GM23338 (cell line): ENCODE results near the gene ZFHX2. TPM values are rescaled to one million over a fixed set of nuclear protein-coding genes. Genes with fewer than 3 reads are reported as not detected.
A peak's percentile ranks its signal among the peaks of the same experiment; 100 is the strongest.

Source experiments
- ATAC-seq: fragments of 200-7000 bp; cut with Tn5 transposase; 3 replicates; pipeline ENCODE4 v1.9.1; 2020
- DNase-seq: peaks from one replicate; pipeline ENCODE4 v3.0.0-alpha.2; 2015; ENCODE audit warnings: low spot score
- H2AFZ ChIP-seq: fragments of 200-600 bp; sonication (generic); 2 replicates; pipeline ENCODE4 v1.8.0; 2016; ENCODE audit warnings: antibody characterized with exemption, mild to moderate bottlenecking, moderate library complexity
- H3F3A ChIP-seq: fragments of 200-600 bp; sonication (generic); replicated peaks from 2 replicates; pipeline ENCODE4 v1.8.0; 2017; ENCODE audit warnings: antibody characterized with exemption, mixed run types, low read depth
- H3K27ac ChIP-seq: fragments of 200-600 bp; sonication (generic); 2 replicates; pipeline ENCODE4 v1.6.1; 2016; ENCODE audit warnings: low read depth
- H3K27me3 ChIP-seq: fragments of 200-600 bp; sonication (generic); 2 replicates; pipeline ENCODE4 v1.8.0; 2016; ENCODE audit warnings: mild to moderate bottlenecking, mixed run types, moderate library complexity; ENCODE audit not compliant: insufficient read depth
- H3K36me3 ChIP-seq: fragments of 200-600 bp; sonication (generic); 2 replicates; pipeline ENCODE4 v1.8.0; 2016; ENCODE audit warnings: mild to moderate bottlenecking; ENCODE audit not compliant: insufficient read depth
- H3K4me1 ChIP-seq: fragments of 200-600 bp; sonication (generic); 2 replicates; pipeline ENCODE4 v1.8.0; 2016; ENCODE audit warnings: mild to moderate bottlenecking, moderate library complexity; ENCODE audit not compliant: insufficient read depth
- H3K4me2 ChIP-seq: fragments of 200-600 bp; sonication (generic); 2 replicates; pipeline ENCODE4 v1.7.1; 2017; ENCODE audit warnings: mixed run types
- H3K4me3 ChIP-seq: fragments of 200-600 bp; sonication (generic); 2 replicates; pipeline ENCODE4 v1.6.1; 2016; ENCODE audit warnings: mixed run types
- H3K79me2 ChIP-seq: fragments of 200-600 bp; sonication (generic); replicated peaks from 2 replicates; pipeline ENCODE4 v1.8.0; 2017; ENCODE audit warnings: mild to moderate bottlenecking; ENCODE audit not compliant: insufficient read depth
- H3K9me2 ChIP-seq: fragments of 200-600 bp; sonication (generic); 2 replicates; pipeline ENCODE4 v1.8.0; 2017; ENCODE audit not compliant: insufficient read depth
- H4K20me1 ChIP-seq: fragments of 200-600 bp; sonication (generic); replicated peaks from 2 replicates; pipeline ENCODE4 v1.8.0; 2017; ENCODE audit warnings: mild to moderate bottlenecking; ENCODE audit not compliant: insufficient read depth
- H3K27ac Mint-ChIP-seq: 2 replicates; pipeline ENCODE4 v1.8.0; 2020; ENCODE audit warnings: inconsistent platforms, mild to moderate bottlenecking, moderate library complexity, mixed read lengths
- H3K27me3 Mint-ChIP-seq: 3 replicates; pipeline ENCODE4 v1.8.0; 2022; ENCODE audit warnings: low read depth, mild to moderate bottlenecking, moderate library complexity, mixed read lengths, inconsistent platforms; ENCODE audit not compliant: insufficient read depth, poor library complexity
- H3K36me3 Mint-ChIP-seq: 3 replicates; pipeline ENCODE4 v1.8.0; 2021; ENCODE audit warnings: low read depth, mild to moderate bottlenecking, inconsistent platforms, moderate library complexity, mixed read lengths
- H3K4me1 Mint-ChIP-seq: 3 replicates; pipeline ENCODE4 v1.8.0; 2020; ENCODE audit warnings: mild to moderate bottlenecking, inconsistent platforms, mixed read lengths
- H3K4me3 Mint-ChIP-seq: 3 replicates; pipeline ENCODE4 v1.8.0; 2021; ENCODE audit warnings: moderate library complexity, mild to moderate bottlenecking, inconsistent platforms, mixed read lengths
- H3K9me3 Mint-ChIP-seq: 3 replicates; pipeline ENCODE4 v1.8.0; 2020; ENCODE audit warnings: moderate library complexity, mild to moderate bottlenecking, inconsistent platforms, mixed read lengths
- CREB1 ChIP-seq: fragments of 250-450 bp; sonication (Bioruptor Pico); IDR thresholded peaks from 2 replicates; pipeline ENCODE4 v1.5.0; 2020; ENCODE audit warnings: low read depth, mild to moderate bottlenecking, moderate library complexity
- CTCF ChIP-seq, 2 experiments: fragments of 200-600 bp in 1 of 2; sonication (generic) in 1 of 2; conservative IDR thresholded peaks; 2 replicates each; pipeline versions ENCODE4 v1.5.1 to v1.6.1; 2016 to 2017; ENCODE audit warnings: antibody characterized with exemption in 2 of 2, low read depth in 2 of 2, mild to moderate bottlenecking in 2 of 2, moderate library complexity in 1 of 2
- ETS1 ChIP-seq: IDR thresholded peaks from 2 replicates; pipeline ENCODE4 v1.6.1; 2016; ENCODE audit warnings: antibody characterized with exemption
- EZH2 ChIP-seq: fragments of 200-600 bp; sonication (generic); IDR thresholded peaks from one replicate; pipeline ENCODE4 v1.8.0; 2017; ENCODE audit warnings: antibody characterized with exemption, mild to moderate bottlenecking, low read depth; ENCODE audit not compliant: unreplicated experiment
- EZH2phosphoT487 ChIP-seq: fragments of 200-600 bp; sonication (generic); IDR thresholded peaks from one replicate; pipeline ENCODE4 v1.8.1; 2018; ENCODE audit warnings: antibody characterized with exemption; ENCODE audit not compliant: unreplicated experiment
- JUNB ChIP-seq: IDR thresholded peaks from one replicate; pipeline ENCODE4 v1.6.1; 2016; ENCODE audit warnings: antibody characterized with exemption; ENCODE audit not compliant: unreplicated experiment
- NANOG ChIP-seq: IDR thresholded peaks from 2 replicates; pipeline ENCODE4 v1.6.1; 2016; ENCODE audit warnings: antibody characterized with exemption, borderline replicate concordance
- POLR2AphosphoS5 ChIP-seq: IDR thresholded peaks from 2 replicates; pipeline ENCODE4 v1.6.1; 2016; ENCODE audit warnings: antibody characterized with exemption, low read depth
- REST ChIP-seq: IDR thresholded peaks from one replicate; pipeline ENCODE4 v1.6.1; 2018; ENCODE audit warnings: antibody characterized with exemption; ENCODE audit not compliant: unreplicated experiment
- STAT1 ChIP-seq: IDR thresholded peaks from one replicate; pipeline ENCODE4 v1.6.1; 2016; ENCODE audit warnings: antibody characterized with exemption; ENCODE audit not compliant: unreplicated experiment
- ZNF462 ChIP-seq: fragments of 250-450 bp; sonication (Bioruptor Pico); IDR thresholded peaks from 2 replicates; pipeline ENCODE4 v1.5.0; 2020; ENCODE audit warnings: mild to moderate bottlenecking, moderate library complexity
- polyA plus RNA-seq: library from polyadenylated mRNA; unstranded; fragments of >200 nt; fragmentation: Nextera tagmentation; extraction: Ambion mirVana; gene quantifications from 2 replicates; pipeline ENCODE4 v1.2.1, GENCODE V29; 2016
- total RNA-seq: library from RNA; depleted of rRNA; stranded (reverse); fragments of >200 nt; shearing (Covaris generic); gene quantifications from 2 replicates; pipeline ENCODE4 v1.2.3, GENCODE V29; 2014

The ZFHX2 gene
- total and polyA plus RNA-seq, 2 experiments from 2014 or later: 11.6 to 18.5 TPM

- Mint-ChIP-seq H3K27me3 (peaks cover 15% of the 10 kb centered on the region), H3K4me3 (no peak overlapping the region; the same call in 2 of the 3 replicates), H3K4me1 (peaks cover 41% of the 10 kb centered on the region), H3K36me3 (peaks cover 41% of the 10 kb centered on the region), H3K9me3 (no peaks in the 10 kb centered on the region; the same call in 2 of the 3 replicates), H3K27ac (peak overlapping the region; percentile 12; the same call in 1 of the 2 replicates)
- DNase-seq (no peak), ATAC-seq (no peak)
- H3K36me3 ChIP-seq: no peaks in the 10 kb centered on the region
- peaks cover 15% of the 10 kb centered on the region for H3F3A ChIP-seq
- peaks cover 51% of the 10 kb centered on the region for H3K79me2 ChIP-seq
- H2AFZ ChIP-seq: no peak overlapping the region
- TF ChIP-seq EZH2phosphoT487 (no peak), ZNF462 (no peak), REST (no peak), CTCF (conservative IDR thresholded peaks at IDR 0.05; ENCODE audit: low read depth in 2 of 2) (no peak), NANOG (no peak), STAT1 (no peak), ETS1 (no peak), CREB1 (CRISPR knock-in tag) (no peak), EZH2 (no peak), JUNB (no peak), POLR2AphosphoS5 (no peak; the same call in 1 of the 2 replicates)
- H3K27ac ChIP-seq: peak overlapping the region; percentile 42; the same call in 1 of the 2 replicates
- H3K4me3 ChIP-seq: no peak overlapping the region
- H3K4me1 ChIP-seq: peaks cover 75% of the 10 kb centered on the region
- H3K4me2 ChIP-seq: no peak overlapping the region
- no peaks in the 10 kb centered on the region for H4K20me1 ChIP-seq
- H3K27me3 ChIP-seq: no peaks in the 10 kb centered on the region
- no peaks in the 10 kb centered on the region for H3K9me2 ChIP-seq
These were observed 8.2 kb downstream of the ZFHX2 start for GRCh38 chr14:23543403-23543802.
